A549 (cell line): ENCODE measurements around the gene CD9. TPM values are rescaled to one million over a fixed set of nuclear protein-coding genes. Genes with fewer than 3 reads are reported as not detected.

Experiments
- ATAC-seq, 2 experiments: fragments of 200-7000 bp in 1 of 2; fragments of >200 bp in 1 of 2; cut with Nextera tagmentation in 1 of 2; cut with Tn5 transposase in 1 of 2; 3 replicates each; pipeline versions ENCODE4 v1.8.0 to v1.9.1; 2018 to 2020; ENCODE audit warnings: mild to moderate bottlenecking in 1 of 2, moderate library complexity in 1 of 2
- CTCF ChIA-PET: fragments of 300-600 bp; sonication (Branson Sonifier 250); formaldehyde crosslinking; extraction: SDS; loops from one replicate; lab custom pipeline; 2021; ENCODE audit warnings: antibody characterized with exemption, inconsistent platforms; lab: Yijun Ruan, JAX
- POLR2A ChIA-PET: fragments of 350-600 bp; formaldehyde crosslinking; extraction: SDS; loops from one replicate; lab custom pipeline; 2021; ENCODE audit warnings: antibody characterized with exemption, inconsistent platforms; lab: Yijun Ruan, JAX
- DNase-seq, 2 experiments: peaks; one replicate each; pipeline versions ENCODE4 v3.0.0 to v3.0.0-alpha.2; 2011 to 2016; ENCODE audit warnings: low read depth in 1 of 2, low spot score in 1 of 2
- FAIRE-seq: peaks from 2 replicates; lab custom pipeline; 2011; peaks lifted over from hg19 to GRCh38; lab: Jason Lieb, UNC
- H3K27ac ChIP-seq, 2 experiments: fragments of >200 bp; sonication (Bioruptor Twin); formaldehyde crosslinking; 3 replicates each; pipeline ENCODE4 v1.5.1; 2016 to 2017
- H3K4me1 ChIP-seq: fragments of >200 bp; sonication (Bioruptor Twin); formaldehyde crosslinking; 3 replicates; pipeline ENCODE4 v1.6.1; 2016
- H3K4me2 ChIP-seq: fragments of >200 bp; sonication (Bioruptor Twin); formaldehyde crosslinking; 3 replicates; pipeline ENCODE4 v1.6.1; 2016
- H3K4me3 ChIP-seq: fragments of >200 bp; sonication (Bioruptor Twin); formaldehyde crosslinking; 3 replicates; pipeline ENCODE4 v1.5.1; 2016
- H3K9me3 ChIP-seq: fragments of >200 bp; sonication (Bioruptor Twin); formaldehyde crosslinking; 3 replicates; pipeline ENCODE4 v1.6.1; 2016
- BHLHE40 ChIP-seq: IDR thresholded peaks from 2 replicates; pipeline ENCODE4 v1.6.1; 2012; ENCODE audit warnings: low read depth, low read length, inconsistent platforms
- CBX2 ChIP-seq: fragments of 200-600 bp; sonication (generic); IDR thresholded peaks from 2 replicates; pipeline ENCODE4 v1.6.1; 2016; ENCODE audit warnings: low read depth, mild to moderate bottlenecking, borderline replicate concordance
- CBX8 ChIP-seq: fragments of 200-600 bp; sonication (generic); IDR thresholded peaks from 2 replicates; pipeline ENCODE4 v1.6.1; 2016
- CHD4 ChIP-seq: fragments of 200-600 bp; sonication (generic); IDR thresholded peaks from 2 replicates; pipeline ENCODE4 v1.6.1; 2016; ENCODE audit warnings: antibody characterized with exemption, mild to moderate bottlenecking, borderline replicate concordance
- FOXS1 ChIP-seq: fragments of 250-450 bp; sonication (Bioruptor Pico); IDR thresholded peaks from 2 replicates; pipeline ENCODE4 v1.5.0; 2020; ENCODE audit warnings: mild to moderate bottlenecking, moderate library complexity
- HDAC2 ChIP-seq: fragments of 200-600 bp; sonication (generic); IDR thresholded peaks from 2 replicates; pipeline ENCODE4 v1.6.1; 2016
- HEYL ChIP-seq: fragments of 250-450 bp; sonication (Bioruptor Pico); IDR thresholded peaks from 2 replicates; pipeline ENCODE4 v1.8.0; 2021; ENCODE audit warnings: mild to moderate bottlenecking, moderate library complexity
- HOXB13 ChIP-seq: fragments of 250-450 bp; sonication (Bioruptor Pico); IDR thresholded peaks from 2 replicates; pipeline ENCODE4 v1.5.0; 2020; ENCODE audit warnings: low read depth, mild to moderate bottlenecking, moderate library complexity
- JUN ChIP-seq, 2 experiments: fragments of >200 bp; sonication (Bioruptor Twin); formaldehyde crosslinking; IDR thresholded peaks; 2 replicates in 1 of 2; 3 replicates in 1 of 2; pipeline ENCODE4 v1.6.1; 2016 to 2017
- JUNB ChIP-seq: fragments of >200 bp; sonication (Bioruptor Twin); formaldehyde crosslinking; IDR thresholded peaks from 2 replicates; pipeline ENCODE4 v1.6.1; 2016
- KDM5A ChIP-seq: fragments of 200-600 bp; sonication (generic); IDR thresholded peaks from 2 replicates; pipeline ENCODE4 v1.6.1; 2016; ENCODE audit warnings: antibody characterized with exemption, mild to moderate bottlenecking
- MAZ ChIP-seq: fragments of 150-350 bp; IDR thresholded peaks from 2 replicates; pipeline ENCODE4 v1.6.1; 2014; ENCODE audit warnings: antibody characterized with exemption, low read depth, low read length, borderline replicate concordance
- NFE2L2 ChIP-seq: fragments of 150-350 bp; conservative IDR thresholded peaks from 2 replicates; pipeline ENCODE4 v1.6.1; 2014; ENCODE audit warnings: low read length
- NR3C1 ChIP-seq: fragments of >200 bp; sonication (Bioruptor Twin); formaldehyde crosslinking; IDR thresholded peaks from 3 replicates; pipeline ENCODE4 v1.6.1; 2017
- POLR2A ChIP-seq: IDR thresholded peaks from 2 replicates; pipeline ENCODE4 v1.6.1; 2012; ENCODE audit warnings: mild to moderate bottlenecking, low read length
- RFX5 ChIP-seq: fragments of 450-650 bp; IDR thresholded peaks from 2 replicates; pipeline ENCODE4 v1.7.1; 2014; ENCODE audit warnings: antibody characterized with exemption, mild to moderate bottlenecking, moderate library complexity
- SREBF2 ChIP-seq: fragments of 450-650 bp; IDR thresholded peaks from 2 replicates; pipeline ENCODE4 v1.6.1; 2014; ENCODE audit warnings: mild to moderate bottlenecking, moderate library complexity
- WGBS: methylation state at CpG from one replicate; pipeline ENCODE4 v1.1.6; 2017; ENCODE audit errors: missing lambda C conversion rate; 5-methylcytosine and 5-hydroxymethylcytosine counted together
- polyA plus RNA-seq, 4 experiments: library from polyadenylated mRNA; depleted of rRNA in 3 of 4; stranded (reverse); fragments of >200 nt; fragmentation: RNase III in 1 of 4; extraction: RNeasy Plus Mini Kit Qiagen cat#74134 plus additional on column Dnase treatment in 1 of 4; gene quantifications; 2 replicates in 3 of 4; 3 replicates in 1 of 4; pipeline ENCODE4 v1.2.3, GENCODE V29; 2011 to 2017
- TF ChIP-seq, protein P1 (sequence below): fragments of >200 bp; sonication (Bioruptor Twin); formaldehyde crosslinking; IDR thresholded peaks from 3 replicates; pipeline ENCODE4 v1.6.1; 2016
- TF ChIP-seq, protein P2 (sequence below): IDR thresholded peaks from 2 replicates; pipeline ENCODE4 v1.6.1; 2012
- TF ChIP-seq, protein P3 (sequence below): IDR thresholded peaks from 2 replicates; pipeline ENCODE4 v1.6.1; 2012; ENCODE audit warnings: low read depth, borderline replicate concordance
- TF ChIP-seq, protein P4 (sequence below): fragments of 200-600 bp; sonication (generic); IDR thresholded peaks from 2 replicates; pipeline ENCODE4 v1.6.1; 2016; ENCODE audit warnings: antibody characterized with exemption, mild to moderate bottlenecking, moderate library complexity
- TF ChIP-seq, protein P5 (sequence below): fragments of 250-450 bp; sonication (Bioruptor Pico); IDR thresholded peaks from 2 replicates; pipeline ENCODE4 v1.5.0; 2020; ENCODE audit warnings: low read depth, mild to moderate bottlenecking, moderate library complexity
- TF ChIP-seq, protein P6 (sequence below): fragments of 150-350 bp; IDR thresholded peaks from 2 replicates; pipeline ENCODE4 v1.6.1; 2014; ENCODE audit warnings: low read depth, mild to moderate bottlenecking, low read length

Gene CD9
- polyA plus RNA-seq, 2 of the 4 experiments (the other 2 are of a cell fraction), result 116 to 185 TPM

DNA sequence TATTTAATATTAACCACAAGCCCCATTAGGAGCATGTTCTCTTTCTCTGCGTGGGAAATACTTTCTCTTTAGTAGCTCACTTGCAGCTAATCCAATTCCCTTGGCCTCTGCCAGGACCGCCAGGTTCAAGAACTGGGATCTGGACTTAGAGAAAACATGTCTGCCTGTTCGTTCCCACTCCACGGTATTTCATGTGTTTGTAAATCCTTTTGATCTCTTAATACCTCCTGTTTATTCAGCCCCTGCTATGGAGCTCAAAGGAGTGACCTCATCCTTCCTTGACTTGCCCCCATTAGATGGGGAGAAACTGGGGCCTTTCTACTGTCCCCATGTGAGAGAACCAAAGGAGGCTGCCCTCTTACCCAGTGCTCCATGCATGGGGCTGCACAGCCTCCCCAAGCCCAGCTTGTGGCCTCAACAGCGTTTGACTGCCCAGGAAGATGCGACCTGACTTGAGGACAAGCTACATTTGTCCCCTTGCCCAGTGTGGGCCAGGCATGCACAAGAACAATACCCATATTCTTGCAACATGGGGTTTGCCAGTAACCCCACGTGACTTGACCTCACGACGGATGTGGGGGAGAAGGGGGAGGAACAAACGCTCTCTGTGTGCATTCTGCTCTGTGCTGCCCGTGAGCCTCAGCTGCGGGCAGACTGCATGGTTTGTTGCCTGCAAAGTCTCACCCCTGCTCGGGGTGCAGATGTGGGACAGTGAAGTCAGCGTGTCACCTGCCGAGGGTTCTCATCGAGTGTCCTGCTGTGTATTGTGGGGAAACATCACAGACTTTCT lies 30.3 kb downstream of the CD9 start:
- no peak overlapping the region for H3K4me3 ChIP-seq

DNA sequence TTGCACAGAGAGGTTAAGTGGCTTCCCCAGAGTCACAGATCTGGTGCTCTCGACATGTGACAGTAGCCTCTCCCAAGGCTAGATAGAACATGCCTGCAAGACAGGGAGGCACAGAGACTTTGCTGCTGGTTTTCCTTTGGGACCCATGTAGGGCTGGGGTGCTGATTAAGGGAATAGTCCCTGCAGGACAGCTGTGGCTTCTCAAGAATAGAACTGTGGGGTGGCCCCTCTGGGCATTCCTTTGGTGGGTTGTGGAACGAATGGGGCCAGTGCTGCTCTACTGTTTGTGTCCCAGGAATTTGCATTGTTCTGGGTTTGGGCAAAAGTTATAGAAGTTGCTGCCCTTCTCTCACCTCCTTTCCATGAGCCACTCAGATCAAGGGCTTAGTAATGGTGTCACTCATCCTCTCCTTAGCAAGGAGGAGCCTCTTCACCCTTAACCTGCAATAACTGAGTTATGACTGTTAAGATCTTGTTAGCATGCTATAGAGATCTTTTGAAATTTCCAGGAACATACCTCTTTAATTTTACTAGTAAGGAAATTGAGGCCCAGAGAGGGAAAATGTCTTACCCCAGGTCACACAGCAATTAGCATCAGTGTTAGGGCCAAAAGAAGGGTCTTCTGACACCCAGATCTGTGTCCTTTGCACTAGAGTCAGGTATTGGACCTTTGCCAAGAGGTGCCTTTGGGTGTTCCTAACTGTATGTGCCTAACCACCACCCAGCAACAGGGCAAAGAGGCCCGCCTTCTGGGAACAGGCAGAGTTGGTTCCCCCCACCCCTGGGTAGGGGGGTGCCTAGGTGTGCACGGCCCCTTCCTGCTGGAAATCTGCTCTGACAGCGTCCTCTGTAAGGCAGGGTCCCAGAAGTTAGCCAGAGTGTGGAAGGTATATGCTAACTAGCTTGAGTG lies 31.4 kb downstream of the CD9 start:
- POLR2A ChIA-PET, result no interaction called here
- H3K9me3 ChIP-seq, result no peaks in the 10 kb centered on the region
- ATAC-seq (0 out of 6 replicates have a peak, but pooled peaks of 1 of the 2 experiments have one; percentile 6), FAIRE-seq (no peak), DNase-seq (no peak)
- 86% methylated on average over 5 of the region's 5 CpGs for WGBS
- H3K4me1 ChIP-seq, result peaks cover 9% of the 10 kb centered on the region; the same call in 2 of the 3 replicates
- H3K27ac ChIP-seq, result no peak overlapping the region
- CTCF ChIA-PET, result interaction anchor here (0.6 to 1.5 kb wide), 4 partner anchors 9 to 168 kb away, joined by 3 to 4 read pairs (median 4); no protein-coding TSS in a partner anchor
- H3K4me3 ChIP-seq, result no peak overlapping the region
- H3K4me2 ChIP-seq, result no peak overlapping the region
- TF ChIP-seq, protein P1, sequence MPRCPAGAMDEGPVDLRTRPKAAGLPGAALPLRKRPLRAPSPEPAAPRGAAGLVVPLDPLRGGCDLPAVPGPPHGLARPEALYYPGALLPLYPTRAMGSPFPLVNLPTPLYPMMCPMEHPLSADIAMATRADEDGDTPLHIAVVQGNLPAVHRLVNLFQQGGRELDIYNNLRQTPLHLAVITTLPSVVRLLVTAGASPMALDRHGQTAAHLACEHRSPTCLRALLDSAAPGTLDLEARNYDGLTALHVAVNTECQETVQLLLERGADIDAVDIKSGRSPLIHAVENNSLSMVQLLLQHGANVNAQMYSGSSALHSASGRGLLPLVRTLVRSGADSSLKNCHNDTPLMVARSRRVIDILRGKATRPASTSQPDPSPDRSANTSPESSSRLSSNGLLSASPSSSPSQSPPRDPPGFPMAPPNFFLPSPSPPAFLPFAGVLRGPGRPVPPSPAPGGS, result no peak
- TF ChIP-seq, protein P2, sequence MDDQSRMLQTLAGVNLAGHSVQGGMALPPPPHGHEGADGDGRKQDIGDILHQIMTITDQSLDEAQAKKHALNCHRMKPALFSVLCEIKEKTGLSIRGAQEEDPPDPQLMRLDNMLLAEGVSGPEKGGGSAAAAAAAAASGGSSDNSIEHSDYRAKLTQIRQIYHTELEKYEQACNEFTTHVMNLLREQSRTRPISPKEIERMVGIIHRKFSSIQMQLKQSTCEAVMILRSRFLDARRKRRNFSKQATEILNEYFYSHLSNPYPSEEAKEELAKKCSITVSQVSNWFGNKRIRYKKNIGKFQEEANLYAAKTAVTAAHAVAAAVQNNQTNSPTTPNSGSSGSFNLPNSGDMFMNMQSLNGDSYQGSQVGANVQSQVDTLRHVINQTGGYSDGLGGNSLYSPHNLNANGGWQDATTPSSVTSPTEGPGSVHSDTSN, result no peak
- no peak for TF ChIP-seq NFE2L2
- TF ChIP-seq NR3C1, result no peak
- TF ChIP-seq FOXS1 (CRISPR knock-in tag), result no peak
- TF ChIP-seq BHLHE40, result no peak
- no peak for TF ChIP-seq JUNB
- no peak for TF ChIP-seq HEYL (CRISPR knock-in tag)
- TF ChIP-seq, protein P3, sequence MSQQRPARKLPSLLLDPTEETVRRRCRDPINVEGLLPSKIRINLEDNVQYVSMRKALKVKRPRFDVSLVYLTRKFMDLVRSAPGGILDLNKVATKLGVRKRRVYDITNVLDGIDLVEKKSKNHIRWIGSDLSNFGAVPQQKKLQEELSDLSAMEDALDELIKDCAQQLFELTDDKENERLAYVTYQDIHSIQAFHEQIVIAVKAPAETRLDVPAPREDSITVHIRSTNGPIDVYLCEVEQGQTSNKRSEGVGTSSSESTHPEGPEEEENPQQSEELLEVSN, result no peak
- TF ChIP-seq, protein P4, sequence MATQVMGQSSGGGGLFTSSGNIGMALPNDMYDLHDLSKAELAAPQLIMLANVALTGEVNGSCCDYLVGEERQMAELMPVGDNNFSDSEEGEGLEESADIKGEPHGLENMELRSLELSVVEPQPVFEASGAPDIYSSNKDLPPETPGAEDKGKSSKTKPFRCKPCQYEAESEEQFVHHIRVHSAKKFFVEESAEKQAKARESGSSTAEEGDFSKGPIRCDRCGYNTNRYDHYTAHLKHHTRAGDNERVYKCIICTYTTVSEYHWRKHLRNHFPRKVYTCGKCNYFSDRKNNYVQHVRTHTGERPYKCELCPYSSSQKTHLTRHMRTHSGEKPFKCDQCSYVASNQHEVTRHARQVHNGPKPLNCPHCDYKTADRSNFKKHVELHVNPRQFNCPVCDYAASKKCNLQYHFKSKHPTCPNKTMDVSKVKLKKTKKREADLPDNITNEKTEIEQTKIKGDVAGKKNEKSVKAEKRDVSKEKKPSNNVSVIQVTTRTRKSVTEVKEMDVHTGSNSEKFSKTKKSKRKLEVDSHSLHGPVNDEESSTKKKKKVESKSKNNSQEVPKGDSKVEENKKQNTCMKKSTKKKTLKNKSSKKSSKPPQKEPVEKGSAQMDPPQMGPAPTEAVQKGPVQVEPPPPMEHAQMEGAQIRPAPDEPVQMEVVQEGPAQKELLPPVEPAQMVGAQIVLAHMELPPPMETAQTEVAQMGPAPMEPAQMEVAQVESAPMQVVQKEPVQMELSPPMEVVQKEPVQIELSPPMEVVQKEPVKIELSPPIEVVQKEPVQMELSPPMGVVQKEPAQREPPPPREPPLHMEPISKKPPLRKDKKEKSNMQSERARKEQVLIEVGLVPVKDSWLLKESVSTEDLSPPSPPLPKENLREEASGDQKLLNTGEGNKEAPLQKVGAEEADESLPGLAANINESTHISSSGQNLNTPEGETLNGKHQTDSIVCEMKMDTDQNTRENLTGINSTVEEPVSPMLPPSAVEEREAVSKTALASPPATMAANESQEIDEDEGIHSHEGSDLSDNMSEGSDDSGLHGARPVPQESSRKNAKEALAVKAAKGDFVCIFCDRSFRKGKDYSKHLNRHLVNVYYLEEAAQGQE, result no peak
- TF ChIP-seq CHD4, result no peak
- TF ChIP-seq, protein P5, sequence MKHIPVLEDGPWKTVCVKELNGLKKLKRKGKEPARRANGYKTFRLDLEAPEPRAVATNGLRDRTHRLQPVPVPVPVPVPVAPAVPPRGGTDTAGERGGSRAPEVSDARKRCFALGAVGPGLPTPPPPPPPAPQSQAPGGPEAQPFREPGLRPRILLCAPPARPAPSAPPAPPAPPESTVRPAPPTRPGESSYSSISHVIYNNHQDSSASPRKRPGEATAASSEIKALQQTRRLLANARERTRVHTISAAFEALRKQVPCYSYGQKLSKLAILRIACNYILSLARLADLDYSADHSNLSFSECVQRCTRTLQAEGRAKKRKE (CRISPR knock-in tag), result no peak
- no peak for TF ChIP-seq KDM5A
- no peak for TF ChIP-seq POLR2A

More for the DNA sequence above, 30.3 kb downstream of the CD9 start:
- POLR2A ChIA-PET, result interaction anchor here (1.1 kb wide), 1 partner anchor 29 kb away, joined by 3 read pairs; no protein-coding TSS in a partner anchor
- CTCF ChIA-PET, result interaction anchor here (0.6 to 6.4 kb wide), 13 partner anchors 9 to 661 kb away, joined by 3 to 38 read pairs (median 4); no protein-coding TSS in a partner anchor
- H3K4me2 ChIP-seq, result no peak overlapping the region
- H3K9me3 ChIP-seq, result no peaks in the 10 kb centered on the region
- DNase-seq (no peak), FAIRE-seq (no peak), ATAC-seq (no peak)
- peaks cover 9% of the 10 kb centered on the region; the same call in 2 of the 3 replicates for H3K4me1 ChIP-seq
- 90% methylated on average over 16 of the region's 16 CpGs for WGBS
- H3K27ac ChIP-seq, result no peak overlapping the region
- TF ChIP-seq, protein P5 (CRISPR knock-in tag), result no peak
- TF ChIP-seq FOXS1 (CRISPR knock-in tag) (no peak), KDM5A (no peak), SREBF2 (no peak), HOXB13 (no peak), HDAC2 (no peak), JUN (IDR thresholded peaks at IDR 0.05) (no peak), HEYL (CRISPR knock-in tag) (no peak), CBX2 (no peak), RFX5 (no peak), CBX8 (no peak), CHD4 (no peak), MAZ (no peak)
- TF ChIP-seq, protein P6, sequence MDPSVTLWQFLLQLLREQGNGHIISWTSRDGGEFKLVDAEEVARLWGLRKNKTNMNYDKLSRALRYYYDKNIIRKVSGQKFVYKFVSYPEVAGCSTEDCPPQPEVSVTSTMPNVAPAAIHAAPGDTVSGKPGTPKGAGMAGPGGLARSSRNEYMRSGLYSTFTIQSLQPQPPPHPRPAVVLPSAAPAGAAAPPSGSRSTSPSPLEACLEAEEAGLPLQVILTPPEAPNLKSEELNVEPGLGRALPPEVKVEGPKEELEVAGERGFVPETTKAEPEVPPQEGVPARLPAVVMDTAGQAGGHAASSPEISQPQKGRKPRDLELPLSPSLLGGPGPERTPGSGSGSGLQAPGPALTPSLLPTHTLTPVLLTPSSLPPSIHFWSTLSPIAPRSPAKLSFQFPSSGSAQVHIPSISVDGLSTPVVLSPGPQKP, result no peak
- TF ChIP-seq, protein P2, result no peak
